ENCODE results near the gene SKP1.

SKP1 gene

DNA sequence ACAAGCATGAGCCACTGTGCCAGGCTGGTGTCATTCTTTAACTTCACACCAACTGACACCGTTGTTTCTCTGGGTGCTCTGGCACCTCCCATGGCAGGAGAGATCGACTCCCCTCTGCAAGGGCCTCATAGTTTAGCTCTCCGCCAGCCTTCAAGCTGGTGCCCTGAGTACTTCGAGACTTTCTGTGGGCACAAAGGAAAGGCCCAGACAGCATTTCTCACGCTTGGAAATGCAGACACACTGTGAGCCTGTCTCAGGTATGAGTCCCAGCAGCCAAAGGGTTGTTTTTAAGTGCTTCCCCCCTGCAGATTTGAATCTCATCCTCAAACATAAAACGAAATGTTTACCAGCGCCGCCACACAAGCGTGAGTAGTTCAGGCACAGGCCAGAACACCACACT lies 73.4 kb downstream of the SKP1 start:
- peak overlapping the region; percentile 67 for H3K4me3 Mint-ChIP-seq
- H3K4me1 Mint-ChIP-seq, result peaks cover 90% of the 10 kb centered on the region
- H3K9me3 Mint-ChIP-seq, result no peaks in the 10 kb centered on the region
- ATAC-seq (no peak), DNase-seq (ENCODE audit: low spot score in 2 of 2) (no peak)
- no peaks in the 10 kb centered on the region for H3K36me3 Mint-ChIP-seq
- no peak overlapping the region for H3K27ac Mint-ChIP-seq

DNA sequence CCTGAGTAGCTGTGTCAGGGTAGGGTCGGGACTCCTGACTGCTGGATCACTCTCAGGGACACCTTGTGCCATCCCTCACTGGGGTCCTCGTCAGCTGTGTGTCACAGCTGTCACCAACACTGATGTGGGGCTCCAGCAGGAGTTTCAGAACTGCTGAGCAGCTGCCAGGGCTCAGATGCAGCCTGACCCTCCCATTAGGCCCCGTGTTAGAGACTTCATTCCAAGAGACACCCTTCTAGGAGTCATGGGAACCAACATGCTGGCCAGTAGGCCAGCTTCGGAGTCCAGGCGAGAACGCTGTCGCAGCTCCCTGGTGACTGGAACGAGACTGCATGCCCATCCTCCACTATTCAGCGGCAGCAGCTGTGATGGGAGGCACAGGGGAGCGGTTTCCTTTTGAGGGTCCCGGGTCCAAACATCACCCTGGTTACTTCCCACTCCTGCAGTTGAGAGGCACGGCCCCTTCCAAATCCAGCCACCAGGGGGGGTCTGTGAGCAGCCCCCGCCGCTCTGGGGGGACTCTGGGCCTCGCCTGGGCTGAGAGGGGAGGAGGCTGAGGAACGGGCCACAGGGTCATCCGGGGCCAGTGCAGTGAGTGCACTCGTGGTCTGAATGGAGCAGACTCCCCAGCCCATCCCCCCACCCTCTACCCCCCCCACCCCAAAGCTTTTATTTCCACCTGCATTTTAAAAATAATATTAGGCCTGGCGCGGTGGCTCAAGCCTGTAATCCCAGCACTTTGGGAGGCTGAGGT lies 74.9 kb downstream of the SKP1 start:
- no peak overlapping the region for H3K4me3 Mint-ChIP-seq
- DNase-seq (ENCODE audit: low spot score in 2 of 2) (peak; percentile 80 to 89), ATAC-seq (peak; percentile 55)
- H3K4me1 Mint-ChIP-seq, result peaks cover 83% of the 10 kb centered on the region
- H3K27ac Mint-ChIP-seq, result no peak overlapping the region
- H3K9me3 Mint-ChIP-seq, result no peaks in the 10 kb centered on the region
- no peaks in the 10 kb centered on the region for H3K36me3 Mint-ChIP-seq

GRCh38 chr5:134100283-134101091 lies 76.3 kb downstream of the SKP1 start:
- Mint-ChIP-seq H3K9me3 (no peaks in the 10 kb centered on the region), H3K36me3 (no peaks in the 10 kb centered on the region), H3K4me1 (peaks cover 73% of the 10 kb centered on the region), H3K4me3 (peak overlapping the region; percentile 12), H3K27ac (peak overlapping the region; percentile 29)
- DNase-seq (ENCODE audit: low spot score in 2 of 2), result peak; percentile 62 to 88
- peak; percentile 93 for ATAC-seq

- no peak for ATAC-seq
- Mint-ChIP-seq H3K27ac (peak overlapping the region; percentile 29), H3K4me3 (peak overlapping the region; percentile 12), H3K36me3 (no peaks in the 10 kb centered on the region), H3K4me1 (peaks cover 67% of the 10 kb centered on the region), H3K9me3 (no peaks in the 10 kb centered on the region)
- no peak for DNase-seq (ENCODE audit: low spot score in 2 of 2)
These were observed 76.8 kb downstream of the SKP1 start for GRCh38 chr5:134099939-134100282.

- no peak overlapping the region for H3K4me3 Mint-ChIP-seq
- H3K9me3 Mint-ChIP-seq, result no peaks in the 10 kb centered on the region
- H3K4me1 Mint-ChIP-seq, result peaks cover 62% of the 10 kb centered on the region
- no peak for DNase-seq (ENCODE audit: low spot score in 2 of 2)
- ATAC-seq, result no peak
- H3K27ac Mint-ChIP-seq, result peak overlapping the region; percentile 29
- H3K36me3 Mint-ChIP-seq, result no peaks in the 10 kb centered on the region
These were observed 77.4 kb downstream of the SKP1 start for GRCh38 chr5:134099288-134099872.

All from stimulated activated effector memory CD8-positive, alpha-beta T cell treated with anti-CD3 and anti-CD28 coated beads, Interleukin-12 subunit alpha, Interleukin-12 subunit beta, amount 100 ng/mL, for 72 hours (primary cell).